A673 (cell line): ENCODE results near the gene SMIM38.

Experiments
- EZH2 ChIP-seq: fragments of 200-600 bp; sonication (generic); IDR thresholded peaks from 2 replicates; pipeline ENCODE4 v1.6.1; 2017; ENCODE audit warnings: borderline replicate concordance, low read depth, mild to moderate bottlenecking, mixed read lengths, antibody characterized with exemption, low read length; ENCODE audit not compliant: poor library complexity, severe bottlenecking
- TF ChIP-seq, protein P1 (sequence below): fragments of 300-800, 200-600 bp; sonication (generic); conservative IDR thresholded peaks from 2 replicates; pipeline ENCODE4 v1.5.1; 2017; ENCODE audit warnings: low read depth, mild to moderate bottlenecking, antibody characterized with exemption, low read length, moderate library complexity, mixed read lengths

DNA sequence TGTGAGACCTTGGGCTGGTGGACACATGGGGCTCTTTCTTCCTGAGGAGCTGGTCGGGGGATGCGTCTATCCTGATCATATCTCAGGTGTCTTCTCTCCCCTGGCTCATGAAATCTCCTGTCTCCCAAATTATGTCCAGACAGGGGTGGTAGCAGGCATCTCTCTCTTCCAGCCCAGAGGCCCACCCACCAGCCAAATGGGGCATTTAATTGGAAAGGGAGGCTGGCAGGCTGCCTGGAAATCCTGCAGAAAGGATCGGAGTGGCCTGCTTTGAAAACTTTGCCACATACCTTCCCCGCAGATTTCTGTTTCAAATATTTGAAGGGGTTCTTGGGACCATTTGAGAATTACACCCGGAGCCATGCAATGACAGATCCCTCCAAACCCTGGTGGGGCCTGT lies 37.4 kb downstream of the SMIM38 start:
- TF ChIP-seq, protein P1, sequence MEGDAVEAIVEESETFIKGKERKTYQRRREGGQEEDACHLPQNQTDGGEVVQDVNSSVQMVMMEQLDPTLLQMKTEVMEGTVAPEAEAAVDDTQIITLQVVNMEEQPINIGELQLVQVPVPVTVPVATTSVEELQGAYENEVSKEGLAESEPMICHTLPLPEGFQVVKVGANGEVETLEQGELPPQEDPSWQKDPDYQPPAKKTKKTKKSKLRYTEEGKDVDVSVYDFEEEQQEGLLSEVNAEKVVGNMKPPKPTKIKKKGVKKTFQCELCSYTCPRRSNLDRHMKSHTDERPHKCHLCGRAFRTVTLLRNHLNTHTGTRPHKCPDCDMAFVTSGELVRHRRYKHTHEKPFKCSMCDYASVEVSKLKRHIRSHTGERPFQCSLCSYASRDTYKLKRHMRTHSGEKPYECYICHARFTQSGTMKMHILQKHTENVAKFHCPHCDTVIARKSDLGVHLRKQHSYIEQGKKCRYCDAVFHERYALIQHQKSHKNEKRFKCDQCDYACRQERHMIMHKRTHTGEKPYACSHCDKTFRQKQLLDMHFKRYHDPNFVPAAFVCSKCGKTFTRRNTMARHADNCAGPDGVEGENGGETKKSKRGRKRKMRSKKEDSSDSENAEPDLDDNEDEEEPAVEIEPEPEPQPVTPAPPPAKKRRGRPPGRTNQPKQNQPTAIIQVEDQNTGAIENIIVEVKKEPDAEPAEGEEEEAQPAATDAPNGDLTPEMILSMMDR, result no peak
- no peak for TF ChIP-seq EZH2
